ENCODE results near the gene CCDC136. TPM values are rescaled to one million over a fixed set of nuclear protein-coding genes. Genes with fewer than 3 reads are reported as not detected.

CCDC136 gene
- polyA plus RNA-seq, 1 donor (not counting 4 experiments of a cell fraction or from before 2014, with no cell fraction given) = 1.6 TPM

- Histone ChIP-seq H2AFZ (ENCODE audit: control insufficient read depth, low read length) (no peak overlapping the region), H3K4me2 (ENCODE audit: control insufficient read depth, extremely low read depth, insufficient read depth, low read depth, low read length) (no peak overlapping the region)
- no peak for FAIRE-seq
These were observed 36.4 kb downstream of the CCDC136 start for GRCh38 chr7:128827971-128828711.

GRCh38 chr7:128829391-128830166 lies 37.8 kb downstream of the CCDC136 start:
- Histone ChIP-seq H2AFZ (ENCODE audit: control insufficient read depth, low read length) (no peak overlapping the region), H3K27ac (ENCODE audit: control insufficient read depth, insufficient read depth, low read length) (no peak overlapping the region), H3K4me2 (ENCODE audit: control insufficient read depth, extremely low read depth, insufficient read depth, low read depth, low read length) (peak overlapping the region; percentile 62), H3K36me3 (ENCODE audit: control insufficient read depth in 2 of 2, extremely low read depth in 1 of 2, insufficient read depth in 2 of 2, low read length in 2 of 2) (no peaks in the 10 kb centered on the region), H3K4me3 (ENCODE audit: control insufficient read depth in 2 of 3, extremely low read depth in 1 of 3, insufficient read depth in 2 of 3, low read depth in 1 of 3, low read length in 3 of 3) (peak overlapping the region in 1 of 3 experiments; percentile 41), H3K27me3 (ENCODE audit: control insufficient read depth, extremely low read depth, insufficient read depth, low read length) (peaks cover 39% of the 10 kb centered on the region), H3K9me1 (ENCODE audit: control insufficient read depth, extremely low read depth, insufficient read depth, low read length) (peaks cover under 1% of the 10 kb centered on the region), H3K79me2 (ENCODE audit: control insufficient read depth, insufficient read depth, low read length) (no peaks in the 10 kb centered on the region), H3K9ac (ENCODE audit: control insufficient read depth, extremely low read depth, insufficient read depth, low read length) (no peak overlapping the region), H4K20me1 (ENCODE audit: control insufficient read depth, extremely low read depth, insufficient read depth, low read length) (no peaks in the 10 kb centered on the region), H3K4me1 (ENCODE audit: control insufficient read depth, extremely low read depth, insufficient read depth, low read length) (peaks cover 12% of the 10 kb centered on the region), H3K9me3 (ENCODE audit: control insufficient read depth, low read depth, low read length) (no peaks in the 10 kb centered on the region)
- FAIRE-seq (no peak), DNase-seq (ENCODE audit: low read depth, low spot score) (no peak)
- dilution Hi-C loops (cut with MboI; ENCODE audit: extremely low pct_ligation_motif_present, low sequenced_read_pairs) = no loop called here
- no peak for TF ChIP-seq CTCF (optimal IDR thresholded peaks at IDR 0.05 in 1 of 3, IDR thresholded peaks at IDR 0.05 in 1 of 3, conservative IDR thresholded peaks at IDR 0.05 in 1 of 3; ENCODE audit: extremely low read depth in 1 of 3, insufficient read depth in 2 of 3, low read length in 3 of 3)
- TF ChIP-seq EZH2 (IDR thresholded peaks at IDR 0.05; ENCODE audit: low read length) = no peak

More at GRCh38 chr7:128827971-128828711, 36.4 kb downstream of the CCDC136 start:
- peaks cover 8% of the 10 kb centered on the region for H3K4me1 ChIP-seq (ENCODE audit: control insufficient read depth, extremely low read depth, insufficient read depth, low read length)
- dilution Hi-C loops (cut with MboI; ENCODE audit: extremely low pct_ligation_motif_present, low sequenced_read_pairs) = no loop called here
- H3K79me2 ChIP-seq (ENCODE audit: control insufficient read depth, insufficient read depth, low read length) = no peaks in the 10 kb centered on the region
- H3K9ac ChIP-seq (ENCODE audit: control insufficient read depth, extremely low read depth, insufficient read depth, low read length) = no peak overlapping the region
- H3K9me3 ChIP-seq (ENCODE audit: control insufficient read depth, low read depth, low read length) = no peaks in the 10 kb centered on the region
- no peak overlapping the region for H3K27ac ChIP-seq (ENCODE audit: control insufficient read depth, insufficient read depth, low read length)
- no peaks in the 10 kb centered on the region for H3K36me3 ChIP-seq (ENCODE audit: control insufficient read depth in 2 of 2, extremely low read depth in 1 of 2, insufficient read depth in 2 of 2, low read length in 2 of 2)
- no peak overlapping the region for H3K4me3 ChIP-seq (ENCODE audit: control insufficient read depth in 2 of 3, extremely low read depth in 1 of 3, insufficient read depth in 2 of 3, low read depth in 1 of 3, low read length in 3 of 3)
- H3K9me1 ChIP-seq (ENCODE audit: control insufficient read depth, extremely low read depth, insufficient read depth, low read length) = no peaks in the 10 kb centered on the region
- no peaks in the 10 kb centered on the region for H4K20me1 ChIP-seq (ENCODE audit: control insufficient read depth, extremely low read depth, insufficient read depth, low read length)
- no peak for TF ChIP-seq CTCF (optimal IDR thresholded peaks at IDR 0.05 in 1 of 3, IDR thresholded peaks at IDR 0.05 in 1 of 3, conservative IDR thresholded peaks at IDR 0.05 in 1 of 3; ENCODE audit: extremely low read depth in 1 of 3, insufficient read depth in 2 of 3, low read length in 3 of 3)
- no peak for TF ChIP-seq EZH2 (IDR thresholded peaks at IDR 0.05; ENCODE audit: low read length)
- DNase-seq (ENCODE audit: low read depth, low spot score) = no peak
- peaks cover 35% of the 10 kb centered on the region for H3K27me3 ChIP-seq (ENCODE audit: control insufficient read depth, extremely low read depth, insufficient read depth, low read length)

Measured in keratinocyte (primary cell).